B cell (primary cell): Measurements from ENCODE around the gene COL25A1. TPM values are rescaled to one million over a fixed set of nuclear protein-coding genes. Genes with fewer than 3 reads are reported as not detected.

Experiments used
- ATAC-seq: fragments of 200-7000 bp; cut with Tn5 transposase; one replicate; pipeline ENCODE4 v1.10.0; 2021; ENCODE audit warnings: low read depth, mild to moderate bottlenecking, moderate number of reproducible peaks, moderate library complexity
- CTCF ChIA-PET: fragments of 350-600 bp; sonication (Branson Sonifier 250); formaldehyde crosslinking; loops from one replicate; lab custom pipeline; 2021; ENCODE audit warnings: antibody characterized with exemption, inconsistent platforms; lab: Charles Lee
- POLR2A ChIA-PET: fragments of 350-600 bp; sonication (Branson Sonifier 250); formaldehyde crosslinking; loops from one replicate; lab custom pipeline; 2021; ENCODE audit warnings: antibody characterized with exemption; lab: Charles Lee
- DNase-seq: peaks from one replicate; pipeline ENCODE4 v3.0.0; 2013
- H2AFZ ChIP-seq: 2 replicates; pipeline ENCODE4 v1.6.1; 2012; ENCODE audit warnings: mild to moderate bottlenecking, low read depth, low read length; ENCODE audit not compliant: insufficient read depth, poor library complexity, severe bottlenecking
- H3K27ac ChIP-seq, 2 donors: 1 replicate in 1 of 2; 2 replicates in 1 of 2; pipeline ENCODE4 v1.5.1; 2012 to 2013; ENCODE audit warnings: low read length in 2 of 2, mild to moderate bottlenecking in 2 of 2, moderate library complexity in 1 of 2
- H3K27me3 ChIP-seq, 4 experiments: fragments of 200-600 bp in 1 of 4; sonication (generic) in 1 of 4; replicated peaks in 1 of 4; 1 replicate in 2 of 4; 2 replicates in 2 of 4; pipeline versions ENCODE4 v1.6.1 to v1.7.0; 2013 to 2016; ENCODE audit warnings: low read length in 3 of 4, mild to moderate bottlenecking in 2 of 4, mixed read lengths in 1 of 4, moderate library complexity in 1 of 4; ENCODE audit not compliant: insufficient read depth in 4 of 4, control insufficient read depth in 3 of 4; ENCODE audit errors: control extremely low read depth in 1 of 4
- H3K36me3 ChIP-seq, 2 experiments: replicated peaks in 1 of 2; 1 replicate in 1 of 2; 2 replicates in 1 of 2; pipeline versions ENCODE4 v1.6.1 to v1.7.1; 2013; ENCODE audit warnings: low read length in 1 of 2; ENCODE audit not compliant: insufficient read depth in 2 of 2, control insufficient read depth in 1 of 2; ENCODE audit errors: control extremely low read depth in 1 of 2, extremely low read depth in 1 of 2
- H3K4me1 ChIP-seq, 2 donors: fragments of 200-600 bp in 1 of 2; sonication (generic) in 1 of 2; 1 replicate in 1 of 2; 2 replicates in 1 of 2; pipeline versions ENCODE4 v1.5.1 to v1.6.1; 2013 to 2017; ENCODE audit warnings: low read length in 2 of 2; ENCODE audit not compliant: control insufficient read depth in 2 of 2, insufficient read depth in 2 of 2
- H3K4me2 ChIP-seq: replicated peaks from 2 replicates; pipeline ENCODE3; 2012; ENCODE audit warnings: mild to moderate bottlenecking, low read depth, low read length; ENCODE audit not compliant: poor library complexity, severe bottlenecking
- H3K4me3 ChIP-seq, 5 experiments: fragments of 200-600 bp in 1 of 5; sonication (generic) in 1 of 5; 1 replicate in 3 of 5; 2 replicates in 2 of 5; pipeline versions ENCODE4 v1.5.1 to v1.7.0; 2011 to 2016; ENCODE audit warnings: low read length in 4 of 5, mild to moderate bottlenecking in 4 of 5, low read depth in 2 of 5, control low read depth in 1 of 5, moderate library complexity in 1 of 5; ENCODE audit not compliant: insufficient read depth in 1 of 5; ENCODE audit errors: control extremely low read depth in 1 of 5, extremely low read depth in 1 of 5
- H3K79me2 ChIP-seq: fragments of 200-600 bp; sonication (generic); one replicate; pipeline ENCODE4 v1.6.0; 2016; ENCODE audit warnings: low read length; ENCODE audit not compliant: control insufficient read depth, insufficient read depth
- H3K9ac ChIP-seq: fragments of 200-600 bp; sonication (generic); 2 replicates; pipeline ENCODE4 v1.6.1; 2017; ENCODE audit warnings: mild to moderate bottlenecking, low read length, moderate library complexity
- H3K9me3 ChIP-seq, 3 donors: one replicate each; pipeline versions ENCODE4 v1.6.1 to v1.7.1; 2013; ENCODE audit warnings: low read length in 2 of 3; ENCODE audit not compliant: control insufficient read depth in 2 of 3, insufficient read depth in 1 of 3; ENCODE audit errors: control extremely low read depth in 1 of 3
- H4K20me1 ChIP-seq: 2 replicates; pipeline ENCODE4 v1.6.0; 2012; ENCODE audit warnings: mild to moderate bottlenecking, low read length; ENCODE audit not compliant: insufficient read depth, control insufficient read depth, poor library complexity, severe bottlenecking
- H3K27ac Mint-ChIP-seq: one replicate; pipeline ENCODE4 v1.8.0; 2021; ENCODE audit warnings: mixed read lengths
- H3K27me3 Mint-ChIP-seq: one replicate; pipeline ENCODE4 v1.8.0; 2021; ENCODE audit warnings: mixed read lengths
- H3K4me1 Mint-ChIP-seq: one replicate; pipeline ENCODE4 v1.8.0; 2021; ENCODE audit warnings: mixed read lengths
- H3K4me3 Mint-ChIP-seq: one replicate; pipeline ENCODE4 v1.8.0; 2021; ENCODE audit warnings: mixed read lengths
- H3K9me3 Mint-ChIP-seq: one replicate; pipeline ENCODE4 v1.8.0; 2022; ENCODE audit warnings: mixed read lengths; ENCODE audit not compliant: insufficient read depth
- CTCF ChIP-seq: fragments of 200-600 bp; IDR thresholded peaks from one replicate; pipeline ENCODE4 v1.8.0; 2022; ENCODE audit warnings: antibody characterized with exemption, mild to moderate bottlenecking
- EZH2 ChIP-seq: IDR thresholded peaks from 2 replicates; pipeline ENCODE4 v1.6.1; 2012; ENCODE audit warnings: borderline replicate concordance, low read depth, mild to moderate bottlenecking, moderate library complexity, low read length; ENCODE audit not compliant: insufficient read depth, poor library complexity, severe bottlenecking
- WGBS: methylation state at CpG from one replicate; pipeline ENCODE4 v1.1.5; 2013; ENCODE audit warnings: missing lambda C conversion rate; ENCODE audit not compliant: insufficient coverage; 5-methylcytosine and 5-hydroxymethylcytosine counted together
- intact Hi-C: fragments of 100-400 bp; cut with micrococcal nuclease; formaldehyde crosslinking; loops from one replicate; pipeline ENCODE4 v1.10.0; 2022
- polyA plus RNA-seq: library from polyadenylated mRNA; depleted of rRNA; stranded (reverse); fragments of >200 nt; gene quantifications from 2 replicates; pipeline ENCODE4 v1.2.3, GENCODE V29; 2012
- total RNA-seq, 2 donors: library from RNA; stranded (reverse); fragments of 120-200 nt in 1 of 2; gene quantifications; 1 replicate in 1 of 2; 2 replicates in 1 of 2; pipeline versions ENCODE4 v1.2.3 to v1.2.4, GENCODE V29; 2013 to 2022

The COL25A1 gene
- total and polyA plus RNA-seq, 2 donors (not counting 1 experiment from before 2014, with no cell fraction given), result not detected

- Histone ChIP-seq H3K9me3 (no peaks in the 10 kb centered on the region), H3K36me3 (no peaks in the 10 kb centered on the region), H3K4me3 (no peak overlapping the region), H3K4me1 (no peaks in the 10 kb centered on the region), H3K27ac (no peak overlapping the region), H3K4me2 (no peak overlapping the region), H2AFZ (no peak overlapping the region), H3K27me3 (peaks cover 0 to 3% (median 0%) of the 10 kb centered on the region in 4 experiments), H3K79me2 (no peaks in the 10 kb centered on the region), H3K9ac (no peak overlapping the region), H4K20me1 (no peaks in the 10 kb centered on the region)
- Mint-ChIP-seq H3K27me3 (peaks cover 8% of the 10 kb centered on the region), H3K9me3 (no peaks in the 10 kb centered on the region), H3K4me3 (no peak overlapping the region), H3K4me1 (no peaks in the 10 kb centered on the region), H3K27ac (no peak overlapping the region)
- POLR2A ChIA-PET, result no interaction called here
- no CpG with 5 or more reads among the region's 1 CpG for WGBS
- no peak for ATAC-seq
- TF ChIP-seq CTCF (no peak), EZH2 (no peak)
- CTCF ChIA-PET, result no interaction called here
- intact Hi-C loops, result no loop called here
- DNase-seq, result no peak
Observed at GRCh38 chr4:108810087-108810486, 492.4 kb downstream of the COL25A1 start.

- TF ChIP-seq CTCF (no peak), EZH2 (no peak)
- no peaks in the 10 kb centered on the region for H3K9me3 Mint-ChIP-seq
- ATAC-seq (no peak), DNase-seq (no peak)
- 96% methylated on average over 5 of the region's 5 CpGs for WGBS
- H3K27me3 Mint-ChIP-seq, result peaks cover 8% of the 10 kb centered on the region
- H3K4me1 Mint-ChIP-seq, result no peaks in the 10 kb centered on the region
- intact Hi-C loops, result no loop called here
- POLR2A ChIA-PET, result no interaction called here
- no peak overlapping the region for H3K4me3 Mint-ChIP-seq
- no peaks in the 10 kb centered on the region for H3K79me2 ChIP-seq
- no peak overlapping the region for H3K9ac ChIP-seq
- H3K27ac ChIP-seq, result no peak overlapping the region
- no peak overlapping the region for H3K4me2 ChIP-seq
- no peak overlapping the region for H3K4me3 ChIP-seq
- CTCF ChIA-PET, result no interaction called here
- peaks cover 0 to 3% (median 0%) of the 10 kb centered on the region in 4 experiments for H3K27me3 ChIP-seq
- no peaks in the 10 kb centered on the region for H3K4me1 ChIP-seq
- H3K36me3 ChIP-seq, result no peaks in the 10 kb centered on the region
- H2AFZ ChIP-seq, result no peak overlapping the region
- H3K9me3 ChIP-seq, result no peaks in the 10 kb centered on the region
- no peak overlapping the region for H3K27ac Mint-ChIP-seq
- H4K20me1 ChIP-seq, result no peaks in the 10 kb centered on the region
Observed at GRCh38 chr4:108804648-108805273, 497.7 kb downstream of the COL25A1 start.
